ENCODE measurements around the gene BOD1.

BOD1 gene

GRCh38 chr5:173570321-173571090 is 45.9 kb downstream of the BOD1 start:
- Mint-ChIP-seq H3K27me3 (peaks cover 23% of the 10 kb centered on the region), H3K36me3 (no peaks in the 10 kb centered on the region), H3K4me3 (no peak overlapping the region), H3K4me1 (peaks cover 3% of the 10 kb centered on the region), H3K9me3 (no peaks in the 10 kb centered on the region), H3K27ac (no peak overlapping the region)
- DNase-seq, result no peak
- CTCF ChIA-PET, result no interaction called here

GRCh38 chr5:173568703-173569102 is 47.7 kb downstream of the BOD1 start:
- DNase-seq, result no peak
- peaks cover 15% of the 10 kb centered on the region for H3K27me3 Mint-ChIP-seq
- peaks cover 3% of the 10 kb centered on the region for H3K4me1 Mint-ChIP-seq
- CTCF ChIA-PET, result no interaction called here
- H3K36me3 Mint-ChIP-seq, result no peaks in the 10 kb centered on the region
- H3K9me3 Mint-ChIP-seq, result no peaks in the 10 kb centered on the region
- no peak overlapping the region for H3K4me3 Mint-ChIP-seq
- H3K27ac Mint-ChIP-seq, result no peak overlapping the region

- H3K27me3 Mint-ChIP-seq, result peaks cover 17% of the 10 kb centered on the region
- H3K36me3 Mint-ChIP-seq, result no peaks in the 10 kb centered on the region
- H3K4me3 Mint-ChIP-seq, result no peak overlapping the region
- H3K27ac Mint-ChIP-seq, result no peak overlapping the region
- CTCF ChIA-PET, result no interaction called here
- peaks cover 3% of the 10 kb centered on the region for H3K4me1 Mint-ChIP-seq
- DNase-seq, result no peak
- no peaks in the 10 kb centered on the region for H3K9me3 Mint-ChIP-seq
These were observed 48.3 kb downstream of the BOD1 start for GRCh38 chr5:173568128-173568527.

- no peak overlapping the region for H3K27ac Mint-ChIP-seq
- no peaks in the 10 kb centered on the region for H3K36me3 Mint-ChIP-seq
- peaks cover 17% of the 10 kb centered on the region for H3K27me3 Mint-ChIP-seq
- no peak overlapping the region for H3K4me3 Mint-ChIP-seq
- no peak for DNase-seq
- no peaks in the 10 kb centered on the region for H3K4me1 Mint-ChIP-seq
- CTCF ChIA-PET, result no interaction called here
- no peaks in the 10 kb centered on the region for H3K9me3 Mint-ChIP-seq
These were observed 48.9 kb downstream of the BOD1 start for GRCh38 chr5:173567548-173567947.

GRCh38 chr5:173565491-173566072 is 50.9 kb downstream of the BOD1 start:
- CTCF ChIA-PET, result no interaction called here
- peaks cover 3% of the 10 kb centered on the region for H3K9me3 Mint-ChIP-seq
- no peak for DNase-seq
- H3K27me3 Mint-ChIP-seq, result peaks cover 14% of the 10 kb centered on the region
- no peaks in the 10 kb centered on the region for H3K36me3 Mint-ChIP-seq
- H3K4me1 Mint-ChIP-seq, result no peaks in the 10 kb centered on the region
- H3K27ac Mint-ChIP-seq, result no peak overlapping the region
- no peak overlapping the region for H3K4me3 Mint-ChIP-seq

GRCh38 chr5:173564106-173564505 is 52.3 kb downstream of the BOD1 start:
- CTCF ChIA-PET, result no interaction called here
- Mint-ChIP-seq H3K9me3 (peaks cover 8% of the 10 kb centered on the region), H3K27ac (no peak overlapping the region), H3K4me3 (no peak overlapping the region), H3K4me1 (no peaks in the 10 kb centered on the region), H3K36me3 (no peaks in the 10 kb centered on the region), H3K27me3 (peaks cover 14% of the 10 kb centered on the region)
- DNase-seq, result no peak

- H3K27me3 Mint-ChIP-seq, result peaks cover 14% of the 10 kb centered on the region
- H3K36me3 Mint-ChIP-seq, result no peaks in the 10 kb centered on the region
- CTCF ChIA-PET, result no interaction called here
- no peak overlapping the region for H3K27ac Mint-ChIP-seq
- H3K4me3 Mint-ChIP-seq, result no peak overlapping the region
- H3K4me1 Mint-ChIP-seq, result no peaks in the 10 kb centered on the region
- peaks cover 8% of the 10 kb centered on the region for H3K9me3 Mint-ChIP-seq
- DNase-seq, result no peak
These were observed 53.2 kb downstream of the BOD1 start for GRCh38 chr5:173563246-173563645.

- H3K4me3 Mint-ChIP-seq, result no peak overlapping the region
- DNase-seq, result no peak
These were observed 54.0 kb downstream of the BOD1 start for GRCh38 chr5:173562451-173562850.

More at GRCh38 chr5:173562451-173562850, 54.0 kb downstream of the BOD1 start:
- no peaks in the 10 kb centered on the region for H3K36me3 Mint-ChIP-seq
- peaks cover 14% of the 10 kb centered on the region for H3K27me3 Mint-ChIP-seq
- H3K4me1 Mint-ChIP-seq, result no peaks in the 10 kb centered on the region
- H3K9me3 Mint-ChIP-seq, result peaks cover 8% of the 10 kb centered on the region
- H3K27ac Mint-ChIP-seq, result no peak overlapping the region
- CTCF ChIA-PET, result no interaction called here

Data from activated naive CD4-positive, alpha-beta T cell treated with anti-CD3 and anti-CD28 coated beads, Interleukin-2, amount 10 ng/mL, durations not matched to agents 7 days and 5 days (primary cell).